Eye (tissue), 1 donor: ENCODE results near the gene RAB11FIP3.
"Not testable (repeated sequence)": the region's sequence is repeated elsewhere in the genome, so short reads cannot be mapped to it uniquely, and the experiment has no call there.

ENCODE experiments used
- DNase-seq: peaks from one replicate; pipeline ENCODE4 v3.0.0-alpha.2; 2015

The RAB11FIP3 gene

DNA sequence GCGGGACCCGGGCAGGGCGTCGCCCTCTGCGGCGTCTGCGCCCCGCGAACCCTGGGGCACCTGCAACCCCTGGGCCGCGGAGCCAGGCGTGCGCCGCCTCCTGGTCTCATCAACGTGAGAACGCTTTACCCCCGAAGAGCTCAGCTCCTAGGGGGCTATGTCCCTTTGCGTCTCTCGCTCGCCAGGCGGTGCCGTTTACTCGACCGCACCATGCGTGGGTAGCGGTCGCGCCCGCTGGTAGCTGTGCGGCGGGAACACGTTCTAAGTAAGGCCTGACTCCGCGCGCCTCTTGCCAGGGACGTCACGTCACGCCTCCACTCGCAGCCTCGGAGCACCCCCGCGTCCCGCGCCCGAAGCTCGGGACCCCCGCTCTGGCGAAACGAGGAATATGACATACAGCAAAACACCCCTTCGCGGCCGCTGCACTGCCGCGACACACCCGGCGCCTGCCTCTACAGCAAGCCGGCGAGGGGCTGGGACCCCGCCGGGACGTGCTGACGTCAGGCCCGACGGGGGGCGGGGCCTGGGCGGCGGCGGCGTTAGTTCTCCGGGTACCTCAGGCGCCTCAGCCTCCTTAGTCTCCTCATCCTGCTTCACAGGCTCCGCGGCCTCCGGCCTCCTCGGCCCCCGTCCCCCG lies at the start of gene RAB11FIP3:
Gene RAB11FIP3, plus strand, starts transcription at position 568 of the 637 bp plus-strand sequence. CDS start 358 bp downstream, outside the sequence.
- peak; percentile 95 for DNase-seq

DNA sequence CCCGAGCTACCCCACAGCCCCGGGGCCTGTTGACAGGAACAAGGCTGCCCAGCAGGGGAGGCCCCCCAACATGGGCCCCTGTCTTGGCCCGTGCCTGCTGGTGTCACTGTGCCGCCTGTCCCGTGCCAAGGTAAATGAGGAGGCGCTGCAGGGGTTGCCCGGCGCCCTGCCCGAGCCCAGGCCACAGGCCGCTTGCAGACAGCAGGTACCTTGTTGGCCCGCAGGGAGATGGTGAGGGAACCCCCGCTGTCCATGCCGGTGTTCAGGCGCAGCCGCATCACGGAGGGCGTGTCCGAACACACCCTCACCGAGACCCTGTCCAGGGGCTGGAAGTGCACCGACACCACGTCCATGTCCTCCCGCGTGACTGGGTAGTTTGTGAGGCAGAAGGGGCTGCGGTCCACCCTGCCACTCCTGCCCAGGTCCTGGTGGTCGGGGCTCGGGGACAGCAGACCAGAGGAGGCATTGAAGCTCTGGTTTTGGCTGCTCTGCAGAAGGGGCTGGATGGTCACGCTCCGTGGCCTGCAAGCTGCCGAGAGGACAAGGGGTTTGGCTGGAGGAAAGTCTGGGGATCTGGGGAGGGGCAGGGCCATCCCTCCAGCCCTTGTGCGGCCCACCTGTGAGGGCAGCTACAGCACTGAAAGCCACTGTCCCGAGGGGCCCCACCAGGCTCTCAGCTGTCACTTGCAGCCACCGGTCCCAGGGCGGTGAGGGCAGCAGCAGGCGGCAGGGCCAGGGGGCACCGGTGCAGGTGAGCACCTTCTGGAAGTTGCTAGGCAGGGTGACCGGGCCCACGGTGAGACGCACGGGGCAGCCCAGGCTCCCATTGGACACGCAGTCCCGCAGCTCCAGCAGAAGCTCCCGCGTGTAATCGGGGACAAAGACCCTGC lies 49.3 kb upstream of the RAB11FIP3 start:
- no peak for DNase-seq

DNA sequence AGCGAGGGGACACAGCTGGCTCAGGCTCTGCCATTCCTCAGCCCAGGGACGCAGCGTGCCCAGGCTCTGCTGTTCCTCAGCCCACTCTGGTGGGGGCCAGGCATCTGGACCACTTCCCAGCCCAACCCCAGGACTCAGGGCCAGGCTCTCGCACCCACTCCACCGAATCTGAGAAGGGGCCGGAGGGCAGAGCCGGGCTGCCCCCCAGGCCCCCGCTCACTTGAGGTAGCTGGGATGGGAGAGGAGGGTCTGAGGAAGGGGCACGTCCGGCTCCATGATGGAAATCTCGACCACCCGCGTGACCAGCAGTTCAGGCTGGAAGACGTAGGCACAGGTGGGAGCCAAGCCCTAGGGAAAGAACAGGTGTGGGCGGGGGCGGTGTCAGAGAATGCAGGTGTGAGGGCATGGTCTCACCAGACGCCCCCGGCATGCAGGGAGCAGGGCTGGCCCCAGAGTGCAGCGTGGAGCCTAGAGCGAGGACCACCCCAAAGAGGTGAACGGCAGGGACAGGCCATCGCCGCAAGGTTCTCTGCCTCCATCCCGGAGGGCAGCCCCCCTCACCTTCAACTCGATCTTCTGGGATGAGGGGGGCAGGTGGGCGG lies 48.5 kb upstream of the RAB11FIP3 start:
- no peak for DNase-seq

DNA sequence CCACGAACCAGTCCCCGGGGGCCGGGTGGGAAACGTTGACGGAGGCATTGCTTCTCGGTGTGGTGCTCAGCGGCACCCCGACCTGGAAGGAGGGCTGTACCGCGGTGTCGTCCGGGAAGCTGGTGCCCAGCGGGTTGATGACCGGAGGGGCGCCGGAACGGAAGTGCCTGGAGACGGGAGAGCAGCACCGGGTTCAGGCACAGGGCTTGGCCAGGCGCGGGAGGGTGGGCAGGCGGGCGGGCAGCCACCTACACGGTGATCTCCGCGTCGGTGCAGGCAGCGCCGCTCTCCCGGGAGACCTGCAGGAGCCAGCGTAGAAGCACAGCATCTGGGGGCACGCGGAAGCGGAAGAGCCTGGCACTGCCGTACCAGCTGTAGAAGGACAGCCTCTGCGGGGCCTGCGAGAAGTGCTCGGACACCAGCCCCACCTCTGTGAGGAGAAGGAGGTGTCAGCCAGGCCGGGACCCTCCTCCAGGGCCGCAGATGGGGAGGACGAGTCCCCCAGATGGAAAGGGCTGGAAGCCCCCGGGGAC lies 48.0 kb upstream of the RAB11FIP3 start:
- DNase-seq = no peak

- DNase-seq = not testable (repeated sequence)
Observed at GRCh38 chr16:378113-378820, 47.2 kb upstream of the RAB11FIP3 start.

DNA sequence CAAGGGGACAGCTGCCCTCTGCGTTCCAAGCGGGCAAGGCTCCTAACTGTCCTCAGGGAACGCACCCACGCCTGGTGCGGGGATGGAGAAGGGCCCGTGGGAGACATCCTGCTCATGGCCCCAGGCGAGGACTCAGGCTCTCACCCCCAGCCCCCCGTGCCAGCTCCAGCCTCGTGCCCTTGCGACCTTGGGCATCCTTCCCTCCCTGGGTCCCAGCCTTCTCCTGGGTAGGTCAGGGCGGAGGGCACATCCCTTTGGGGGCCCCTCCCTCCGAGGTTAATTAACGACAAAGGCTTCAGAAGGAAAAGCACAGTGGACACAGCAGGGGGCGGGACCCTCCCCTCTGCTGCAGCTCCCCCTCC lies 46.6 kb upstream of the RAB11FIP3 start:
- no peak for DNase-seq

DNA sequence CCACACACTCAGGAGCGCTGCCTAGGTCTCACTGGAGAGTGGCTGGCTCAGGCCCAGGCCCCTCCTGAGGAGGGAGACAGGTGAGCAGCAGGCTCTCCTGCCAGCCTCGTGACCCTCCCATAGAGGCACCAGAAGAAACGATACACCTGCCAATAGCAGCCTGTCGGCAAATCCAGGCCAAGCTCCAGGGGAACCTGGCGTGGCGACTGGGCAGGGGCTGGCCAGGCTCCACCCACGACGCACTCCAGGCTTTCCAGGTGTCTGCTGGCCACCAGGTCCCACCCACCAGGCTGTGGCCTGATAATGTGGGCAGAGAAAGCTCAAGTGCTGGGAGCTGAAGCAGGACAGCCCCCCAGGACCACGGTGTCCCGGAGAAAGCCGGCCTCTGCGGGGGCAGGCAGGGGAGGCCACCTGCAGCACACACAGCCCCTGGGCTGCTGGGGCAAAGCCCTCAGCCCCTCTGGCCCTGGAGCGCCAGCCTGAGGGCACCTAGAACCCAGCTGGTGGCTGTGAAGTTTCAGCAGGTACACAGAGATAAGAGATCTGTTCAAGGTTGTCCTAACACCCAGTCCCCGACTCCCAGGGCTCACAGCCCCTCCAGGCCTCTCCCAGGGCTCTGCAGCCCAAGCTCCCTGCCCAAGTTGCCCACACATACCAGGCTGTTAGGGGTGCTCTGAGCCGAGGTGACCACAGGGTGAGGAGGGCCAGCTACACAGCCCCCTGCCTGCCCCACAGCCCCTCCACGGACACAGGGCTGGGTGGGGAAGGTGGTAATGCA lies 46.1 kb upstream of the RAB11FIP3 start:
- DNase-seq = no peak

- no peak for DNase-seq
Observed at GRCh38 chr16:379961-380761, 45.3 kb upstream of the RAB11FIP3 start.

GRCh38 chr16:380762-381011 lies 44.8 kb upstream of the RAB11FIP3 start:
- no peak for DNase-seq

DNA sequence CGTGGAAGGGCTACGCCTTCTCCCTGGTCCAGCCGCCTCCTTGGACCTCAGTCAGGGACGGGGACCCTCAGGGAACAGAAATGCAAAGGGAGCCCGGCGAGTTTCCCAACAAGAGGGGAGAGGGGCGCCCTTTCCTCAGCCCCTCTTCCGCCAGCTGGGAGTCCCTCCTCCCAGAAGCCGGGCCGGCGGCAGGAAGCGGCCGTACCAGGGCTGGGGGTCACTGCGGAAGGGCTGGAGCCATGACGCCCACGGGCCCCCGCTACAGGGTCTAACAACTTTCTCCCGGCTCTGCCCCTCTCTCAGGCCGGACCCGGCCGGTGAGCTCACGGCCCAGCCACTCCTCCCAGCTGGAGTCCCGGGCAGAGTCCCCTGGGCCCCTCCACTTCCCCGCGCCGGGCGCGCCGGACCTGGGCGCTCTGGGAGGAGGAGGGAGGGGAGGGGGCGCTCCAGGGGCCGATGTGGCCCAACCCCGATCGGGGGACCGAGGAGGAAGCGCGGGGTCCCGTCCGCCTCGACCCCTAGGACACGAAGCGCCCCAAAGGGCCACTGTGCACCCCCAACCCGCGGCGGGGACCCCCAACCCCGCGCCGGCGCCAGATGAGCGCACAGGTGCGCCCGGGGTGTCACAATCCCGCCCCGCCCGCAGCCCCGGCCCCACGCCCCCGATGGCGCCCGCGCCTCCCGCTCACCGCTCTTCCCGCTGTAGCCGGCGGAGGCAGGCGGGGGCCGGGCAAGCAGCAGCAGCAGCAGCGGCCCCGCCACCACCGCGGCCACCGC lies 44.2 kb upstream of the RAB11FIP3 start:
- peak; percentile 52 for DNase-seq

- DNase-seq = peak; percentile 65
Observed at GRCh38 chr16:381789-382717, 43.4 kb upstream of the RAB11FIP3 start, which contains the start of gene PGAP6. Gene PGAP6 (minus strand): TSS chr16:381978. CDS start chr16:381821, 157 bp downstream.

GRCh38 chr16:383326-384051 lies 42.0 kb upstream of the RAB11FIP3 start:
- DNase-seq = peak; percentile 64

- DNase-seq = no peak
Observed at GRCh38 chr16:386641-387156, 38.8 kb upstream of the RAB11FIP3 start.

- DNase-seq = not testable (repeated sequence)
Observed at GRCh38 chr16:387761-388666, 37.4 kb upstream of the RAB11FIP3 start.

GRCh38 chr16:389352-389751 lies 36.1 kb upstream of the RAB11FIP3 start:
- DNase-seq = no peak

GRCh38 chr16:391885-392335 lies 33.5 kb upstream of the RAB11FIP3 start:
- peak; percentile 84 for DNase-seq

GRCh38 chr16:392450-393030 lies 32.9 kb upstream of the RAB11FIP3 start:
- DNase-seq = no peak
